Mucosa of stomach (tissue), 1 donor: ENCODE data around the gene RAD23B.

Experiments used
- H3K27me3 ChIP-seq: one replicate; pipeline ENCODE4 v1.7.0; 2013; ENCODE audit warnings: mild to moderate bottlenecking, low read length; ENCODE audit not compliant: control insufficient read depth, insufficient read depth
- H3K36me3 ChIP-seq: one replicate; pipeline ENCODE4 v1.7.0; 2013; ENCODE audit warnings: low read length; ENCODE audit not compliant: control insufficient read depth, insufficient read depth
- H3K4me1 ChIP-seq: one replicate; pipeline ENCODE4 v1.7.0; 2013; ENCODE audit warnings: mild to moderate bottlenecking, low read length; ENCODE audit not compliant: control insufficient read depth, insufficient read depth
- H3K4me3 ChIP-seq: one replicate; pipeline ENCODE4 v1.7.0; 2013; ENCODE audit warnings: low read length
- H3K9ac ChIP-seq: one replicate; pipeline ENCODE4 v1.7.0; 2013; ENCODE audit warnings: mild to moderate bottlenecking, low read length, moderate library complexity
- H3K9me3 ChIP-seq: one replicate; pipeline ENCODE4 v1.7.0; 2013; ENCODE audit warnings: mild to moderate bottlenecking, low read length, moderate library complexity; ENCODE audit not compliant: control insufficient read depth
- donor health status: Pancreatic carcinoma.

RAD23B gene

GRCh38 chr9:107282759-107283622 is at the start of gene RAD23B:
TSS of gene RAD23B (plus strand) at chr9:107283279. CDS start at chr9:107283630, 351 bp downstream.
- Histone ChIP-seq H3K4me1 (peaks cover 21% of the 10 kb centered on the region), H3K9ac (peak within 1 kb of the TSS; percentile 91), H3K36me3 (no peaks in the 10 kb centered on the region), H3K4me3 (peak within 1 kb of the TSS; percentile 84), H3K9me3 (no peaks in the 10 kb centered on the region), H3K27me3 (no peaks in the 10 kb centered on the region)

- Histone ChIP-seq H3K9me3 (no peaks in the 10 kb centered on the region), H3K4me3 (no peak overlapping the region), H3K9ac (no peak overlapping the region), H3K27me3 (no peaks in the 10 kb centered on the region), H3K4me1 (no peaks in the 10 kb centered on the region), H3K36me3 (no peaks in the 10 kb centered on the region)
These were observed 47.2 kb upstream of the RAD23B start for GRCh38 chr9:107235765-107236442.

GRCh38 chr9:107237873-107238272 is 45.2 kb upstream of the RAD23B start:
- no peak overlapping the region for H3K4me3 ChIP-seq
- H3K36me3 ChIP-seq = no peaks in the 10 kb centered on the region
- H3K9ac ChIP-seq = no peak overlapping the region
- H3K9me3 ChIP-seq = no peaks in the 10 kb centered on the region
- no peaks in the 10 kb centered on the region for H3K27me3 ChIP-seq
- no peaks in the 10 kb centered on the region for H3K4me1 ChIP-seq

- no peaks in the 10 kb centered on the region for H3K36me3 ChIP-seq
- H3K27me3 ChIP-seq = no peaks in the 10 kb centered on the region
- no peaks in the 10 kb centered on the region for H3K9me3 ChIP-seq
- H3K9ac ChIP-seq = no peak overlapping the region
- H3K4me1 ChIP-seq = peaks cover 9% of the 10 kb centered on the region
- H3K4me3 ChIP-seq = no peak overlapping the region
These were observed 43.6 kb upstream of the RAD23B start for GRCh38 chr9:107239474-107239873.

GRCh38 chr9:107240260-107240659 is 42.8 kb upstream of the RAD23B start:
- H3K36me3 ChIP-seq = no peaks in the 10 kb centered on the region
- H3K27me3 ChIP-seq = no peaks in the 10 kb centered on the region
- H3K9me3 ChIP-seq = no peaks in the 10 kb centered on the region
- H3K9ac ChIP-seq = no peak overlapping the region
- no peak overlapping the region for H3K4me3 ChIP-seq
- H3K4me1 ChIP-seq = peaks cover 9% of the 10 kb centered on the region

- Histone ChIP-seq H3K36me3 (no peaks in the 10 kb centered on the region), H3K4me1 (peaks cover 9% of the 10 kb centered on the region), H3K9ac (no peak overlapping the region), H3K9me3 (no peaks in the 10 kb centered on the region), H3K27me3 (no peaks in the 10 kb centered on the region), H3K4me3 (no peak overlapping the region)
These were observed 40.7 kb upstream of the RAD23B start for GRCh38 chr9:107242073-107243030.

GRCh38 chr9:107243742-107244141 is 39.3 kb upstream of the RAD23B start:
- Histone ChIP-seq H3K4me1 (peaks cover 9% of the 10 kb centered on the region), H3K9ac (no peak overlapping the region), H3K4me3 (no peak overlapping the region), H3K36me3 (no peaks in the 10 kb centered on the region), H3K27me3 (no peaks in the 10 kb centered on the region), H3K9me3 (no peaks in the 10 kb centered on the region)

GRCh38 chr9:107246259-107247254 is 36.5 kb upstream of the RAD23B start:
- no peaks in the 10 kb centered on the region for H3K36me3 ChIP-seq
- no peak overlapping the region for H3K4me3 ChIP-seq
- no peaks in the 10 kb centered on the region for H3K9me3 ChIP-seq
- H3K9ac ChIP-seq = no peak overlapping the region
- peaks cover 9% of the 10 kb centered on the region for H3K4me1 ChIP-seq
- no peaks in the 10 kb centered on the region for H3K27me3 ChIP-seq

GRCh38 chr9:107248714-107249113 is 34.4 kb upstream of the RAD23B start:
- H3K9me3 ChIP-seq = no peaks in the 10 kb centered on the region
- peaks cover 9% of the 10 kb centered on the region for H3K4me1 ChIP-seq
- no peak overlapping the region for H3K9ac ChIP-seq
- no peaks in the 10 kb centered on the region for H3K27me3 ChIP-seq
- H3K36me3 ChIP-seq = no peaks in the 10 kb centered on the region
- H3K4me3 ChIP-seq = no peak overlapping the region

- H3K9ac ChIP-seq = no peak overlapping the region
- H3K4me3 ChIP-seq = no peak overlapping the region
- no peaks in the 10 kb centered on the region for H3K36me3 ChIP-seq
- no peaks in the 10 kb centered on the region for H3K9me3 ChIP-seq
- peaks cover 4% of the 10 kb centered on the region for H3K4me1 ChIP-seq
- H3K27me3 ChIP-seq = no peaks in the 10 kb centered on the region
These were observed 33.9 kb upstream of the RAD23B start for GRCh38 chr9:107249131-107249533.
